HEK293 (cell line): ENCODE measurements around the gene ADRA2C.

ENCODE experiments used
- CTCF ChIA-PET: fragments of 350-600 bp; formaldehyde crosslinking; extraction: SDS; loops from one replicate; lab custom pipeline; 2021; ENCODE audit warnings: antibody characterized with exemption; lab: Yijun Ruan, JAX
- POLR2A ChIA-PET: fragments of 300-600 bp; formaldehyde crosslinking; extraction: SDS; loops from one replicate; lab custom pipeline; 2020; ENCODE audit warnings: antibody characterized with exemption, inconsistent platforms; lab: Yijun Ruan, JAX
- H3K27ac ChIP-seq: fragments of 200-500 bp; sonication (Bioruptor generic); 2 replicates; pipeline ENCODE4 v1.5.1; 2014; ENCODE audit warnings: low read depth, low read length, control low read depth, inconsistent platforms; ENCODE audit errors: extremely low read depth
- H3K36me3 ChIP-seq, 2 experiments: fragments of 200-500 bp in 1 of 2; sonication (Bioruptor generic) in 1 of 2; 1 replicate in 1 of 2; 2 replicates in 1 of 2; pipeline ENCODE4 v1.5.1; 2014 to 2017; ENCODE audit warnings: inconsistent platforms in 2 of 2, low read length in 2 of 2; ENCODE audit not compliant: control insufficient read depth in 2 of 2, insufficient read depth in 1 of 2
- H3K4me1 ChIP-seq: fragments of 200-500 bp; sonication (Bioruptor generic); 2 replicates; pipeline ENCODE4 v1.5.1; 2014; ENCODE audit warnings: mild to moderate bottlenecking, low read length, inconsistent platforms; ENCODE audit not compliant: control insufficient read depth, insufficient read depth
- H3K4me3 ChIP-seq: 2 replicates; pipeline ENCODE4 v1.5.1; 2011; ENCODE audit warnings: low read depth, mild to moderate bottlenecking, control low read depth, low read length, moderate library complexity
- H3K9me3 ChIP-seq: fragments of 200-500 bp; sonication (Bioruptor generic); 2 replicates; pipeline ENCODE4 v1.5.1; 2014; ENCODE audit warnings: low read depth, low read length, inconsistent platforms; ENCODE audit not compliant: control insufficient read depth, insufficient read depth
- ATF2 ChIP-seq: fragments of 450-650 bp; formaldehyde crosslinking; IDR thresholded peaks from 2 replicates; pipeline ENCODE4 v1.5.1; 2016; ENCODE audit warnings: missing biosample characterization, missing genetic modification characterization, low read depth
- KLF1 ChIP-seq: fragments of 450-650 bp; formaldehyde crosslinking; IDR thresholded peaks from 2 replicates; pipeline ENCODE4 v1.5.1; 2016; ENCODE audit warnings: missing biosample characterization, missing genetic modification characterization
- KLF9 ChIP-seq: fragments of 450-650 bp; formaldehyde crosslinking; IDR thresholded peaks from 2 replicates; pipeline ENCODE4 v1.5.1; 2016; ENCODE audit warnings: missing biosample characterization, missing genetic modification characterization, low read depth
- PRDM2 ChIP-seq: fragments of 450-650 bp; formaldehyde crosslinking; IDR thresholded peaks from 2 replicates; pipeline ENCODE4 v1.5.1; 2016; ENCODE audit warnings: missing biosample characterization, missing genetic modification characterization, borderline replicate concordance
- ZNF132 ChIP-seq: fragments of 450-650 bp; formaldehyde crosslinking; IDR thresholded peaks from 2 replicates; pipeline ENCODE4 v1.5.1; 2017; ENCODE audit warnings: missing biosample characterization, missing genetic modification characterization, borderline replicate concordance
- ZNF140 ChIP-seq: fragments of 450-650 bp; formaldehyde crosslinking; IDR thresholded peaks from 2 replicates; pipeline ENCODE4 v1.5.1; 2016; ENCODE audit warnings: missing biosample characterization, missing genetic modification characterization
- ZNF24 ChIP-seq: fragments of 450-650 bp; formaldehyde crosslinking; IDR thresholded peaks from 2 replicates; pipeline ENCODE4 v1.5.1; 2016; ENCODE audit warnings: missing biosample characterization, missing genetic modification characterization
- ZNF280C ChIP-seq: fragments of 450-650 bp; formaldehyde crosslinking; IDR thresholded peaks from 2 replicates; pipeline ENCODE4 v1.5.1; 2016; ENCODE audit warnings: missing biosample characterization, missing genetic modification characterization
- ZNF292 ChIP-seq: fragments of 450-650 bp; formaldehyde crosslinking; IDR thresholded peaks from 2 replicates; pipeline ENCODE4 v1.5.1; 2016; ENCODE audit warnings: low read depth, missing biosample characterization, missing genetic modification characterization, borderline replicate concordance
- ZNF404 ChIP-seq: fragments of 450-650 bp; formaldehyde crosslinking; IDR thresholded peaks from 2 replicates; pipeline ENCODE4 v1.5.1; 2017; ENCODE audit warnings: missing biosample characterization, missing genetic modification characterization
- ZNF426 ChIP-seq: fragments of 450-650 bp; formaldehyde crosslinking; IDR thresholded peaks from 2 replicates; pipeline ENCODE4 v1.5.1; 2017; ENCODE audit warnings: missing biosample characterization, missing genetic modification characterization, mild to moderate bottlenecking, inconsistent platforms, moderate library complexity
- ZNF433 ChIP-seq: fragments of 450-650 bp; formaldehyde crosslinking; IDR thresholded peaks from 2 replicates; pipeline ENCODE4 v1.5.1; 2016; ENCODE audit warnings: missing biosample characterization, missing genetic modification characterization, low read depth
- ZNF585B ChIP-seq: fragments of 450-650 bp; formaldehyde crosslinking; IDR thresholded peaks from 2 replicates; pipeline ENCODE4 v1.5.1; 2016; ENCODE audit warnings: missing biosample characterization, missing genetic modification characterization
- ZNF654 ChIP-seq: fragments of 450-650 bp; formaldehyde crosslinking; IDR thresholded peaks from 2 replicates; pipeline ENCODE4 v1.5.1; 2016; ENCODE audit warnings: low read depth, missing biosample characterization, missing genetic modification characterization
- ZNF76 ChIP-seq: fragments of 450-650 bp; formaldehyde crosslinking; IDR thresholded peaks from 2 replicates; pipeline ENCODE4; 2016; ENCODE audit warnings: low read depth, missing biosample characterization, missing genetic modification characterization, borderline replicate concordance

ADRA2C gene

GRCh38 chr4:3775005-3775404 is 8.8 kb downstream of the ADRA2C start:
- no peak overlapping the region for H3K27ac ChIP-seq
- ChIA-PET POLR2A (no interaction called here), CTCF (no interaction called here)
- no peaks in the 10 kb centered on the region for H3K36me3 ChIP-seq
- H3K9me3 ChIP-seq: no peaks in the 10 kb centered on the region
- no peaks in the 10 kb centered on the region for H3K4me1 ChIP-seq
- no peak overlapping the region for H3K4me3 ChIP-seq
- TF ChIP-seq ATF2 (tag by site-specific recombination): no peak
- TF ChIP-seq, all 188 proteins: peak for 0

- POLR2A ChIA-PET: no interaction called here
- Histone ChIP-seq H3K4me3 (no peak overlapping the region), H3K36me3 (no peaks in the 10 kb centered on the region), H3K9me3 (no peaks in the 10 kb centered on the region), H3K27ac (no peak overlapping the region), H3K4me1 (no peaks in the 10 kb centered on the region)
- TF ChIP-seq ZNF404: no peak
- no peak for TF ChIP-seq ZNF132 (tag by site-specific recombination)
- no peak for TF ChIP-seq ZNF76
- no peak for TF ChIP-seq ZNF280C (tag by site-specific recombination)
- TF ChIP-seq ZNF140 (tag by site-specific recombination): no peak
- no peak for TF ChIP-seq ZNF24 (tag by site-specific recombination)
- no peak for TF ChIP-seq KLF1 (tag by site-specific recombination)
- CTCF ChIA-PET: no interaction called here
Observed at GRCh38 chr4:3775576-3775975, 9.4 kb downstream of the ADRA2C start.

GRCh38 chr4:3776166-3777032 is 10.2 kb downstream of the ADRA2C start:
- Histone ChIP-seq H3K27ac (no peak overlapping the region), H3K36me3 (no peaks in the 10 kb centered on the region)
- no peak for TF ChIP-seq PRDM2
- no peak for TF ChIP-seq ZNF654
- no peak for TF ChIP-seq ZNF292 (tag by site-specific recombination)
- no peak for TF ChIP-seq ZNF585B
- TF ChIP-seq ZNF433 (tag by site-specific recombination): no peak
- TF ChIP-seq ZNF426 (tag by site-specific recombination): no peak
- no peak for TF ChIP-seq KLF9 (tag by site-specific recombination)
- TF ChIP-seq, all 188 proteins: peak for 0
- H3K9me3 ChIP-seq: no peaks in the 10 kb centered on the region
- no peak overlapping the region for H3K4me3 ChIP-seq
- POLR2A ChIA-PET: no interaction called here
- CTCF ChIA-PET: no interaction called here
- H3K4me1 ChIP-seq: no peaks in the 10 kb centered on the region
